ENCODE results near the gene MIPOL1. TPM values are rescaled to one million over a fixed set of nuclear protein-coding genes. Genes with fewer than 3 reads are reported as not detected.

Gene MIPOL1
- total RNA-seq, 3 donors from 2014 or later (not counting 1 experiment from before 2014, with no cell fraction given), result not detected

GRCh38 chr14:37546621-37547447, 349.1 kb downstream of the MIPOL1 start:
- 84% methylated on average over 5 of the region's 6 CpGs for WGBS (ENCODE audit: insufficient coverage)
- no peak overlapping the region for H3K4me3 Mint-ChIP-seq

GRCh38 chr14:37550511-37550910, 352.8 kb downstream of the MIPOL1 start:
- no peak overlapping the region for H3K4me3 Mint-ChIP-seq
- no peaks in the 10 kb centered on the region for H3K27me3 Mint-ChIP-seq (ENCODE audit: low read depth in 2 of 2)
- no peaks in the 10 kb centered on the region for H3K4me1 Mint-ChIP-seq
- H3K27me3 ChIP-seq (ENCODE audit: control insufficient read depth, insufficient read depth, low read length), result no peaks in the 10 kb centered on the region
- peaks cover 8 to 10% of the 10 kb centered on the region in 2 donors for H3K9me3 Mint-ChIP-seq
- H3K4me1 ChIP-seq (ENCODE audit: control insufficient read depth, insufficient read depth, low read length), result no peaks in the 10 kb centered on the region
- peaks cover 8% of the 10 kb centered on the region for H3K36me3 Mint-ChIP-seq
- ATAC-seq (no peak), DNase-seq (no peak)
- 79% methylated on average over 3 of the region's 5 CpGs for WGBS (ENCODE audit: insufficient coverage)
- H3K27ac ChIP-seq (ENCODE audit: low read length), result no peak overlapping the region
- H3K36me3 ChIP-seq (ENCODE audit: control insufficient read depth, insufficient read depth, low read length), result no peaks in the 10 kb centered on the region
- no peak for TF ChIP-seq CTCF (IDR thresholded peaks at IDR 0.05)
- H3K27ac Mint-ChIP-seq, result no peak overlapping the region
- H3K4me3 ChIP-seq (ENCODE audit: low read length), result no peak overlapping the region
- intact Hi-C loops (cut with micrococcal nuclease), result no loop called here
- H3K9me3 ChIP-seq (ENCODE audit: control insufficient read depth, insufficient read depth, low read length), result peaks cover 3% of the 10 kb centered on the region

More at GRCh38 chr14:37546621-37547447, 349.1 kb downstream of the MIPOL1 start:
- Mint-ChIP-seq H3K9me3 (peaks cover 2 to 3% of the 10 kb centered on the region in 2 donors), H3K4me1 (no peaks in the 10 kb centered on the region), H3K36me3 (no peaks in the 10 kb centered on the region), H3K27me3 (ENCODE audit: low read depth in 2 of 2) (no peaks in the 10 kb centered on the region), H3K27ac (no peak overlapping the region)
- no peak overlapping the region for H3K27ac ChIP-seq (ENCODE audit: low read length)
- no peaks in the 10 kb centered on the region for H3K36me3 ChIP-seq (ENCODE audit: control insufficient read depth, insufficient read depth, low read length)
- H3K9me3 ChIP-seq (ENCODE audit: control insufficient read depth, insufficient read depth, low read length), result no peaks in the 10 kb centered on the region
- H3K4me1 ChIP-seq (ENCODE audit: control insufficient read depth, insufficient read depth, low read length), result no peaks in the 10 kb centered on the region
- DNase-seq (no peak), ATAC-seq (no peak)
- TF ChIP-seq CTCF (IDR thresholded peaks at IDR 0.05), result no peak
- no peak overlapping the region for H3K4me3 ChIP-seq (ENCODE audit: low read length)
- H3K27me3 ChIP-seq (ENCODE audit: control insufficient read depth, insufficient read depth, low read length), result no peaks in the 10 kb centered on the region
- intact Hi-C loops (cut with micrococcal nuclease), result no loop called here

GRCh38 chr14:37551119-37551518, 353.4 kb downstream of the MIPOL1 start:
- Histone ChIP-seq H3K9me3 (ENCODE audit: control insufficient read depth, insufficient read depth, low read length) (peaks cover 3% of the 10 kb centered on the region), H3K27ac (ENCODE audit: low read length) (no peak overlapping the region), H3K4me3 (ENCODE audit: low read length) (no peak overlapping the region), H3K4me1 (ENCODE audit: control insufficient read depth, insufficient read depth, low read length) (no peaks in the 10 kb centered on the region), H3K36me3 (ENCODE audit: control insufficient read depth, insufficient read depth, low read length) (no peaks in the 10 kb centered on the region), H3K27me3 (ENCODE audit: control insufficient read depth, insufficient read depth, low read length) (no peaks in the 10 kb centered on the region)
- Mint-ChIP-seq H3K4me3 (no peak overlapping the region), H3K9me3 (peaks cover 8 to 10% of the 10 kb centered on the region in 2 donors), H3K36me3 (peaks cover 8% of the 10 kb centered on the region), H3K4me1 (no peaks in the 10 kb centered on the region), H3K27ac (no peak overlapping the region), H3K27me3 (ENCODE audit: low read depth in 2 of 2) (no peaks in the 10 kb centered on the region)
- ATAC-seq, result no peak
- no peak for TF ChIP-seq CTCF (IDR thresholded peaks at IDR 0.05)
- no peak for DNase-seq
- intact Hi-C loops (cut with micrococcal nuclease), result no loop called here
- WGBS (ENCODE audit: insufficient coverage), result no CpG with 5 or more reads among the region's 1 CpG
